Stomach (tissue), 4 donors: ENCODE data around the gene RYR3.

Experiments used
- CTCF ChIP-seq, 7 experiments: fragments of 450-650 bp in 4 of 7; fragments of 200-600 bp in 3 of 7; sonication (generic) in 3 of 7; IDR thresholded peaks; one replicate each; pipeline ENCODE4 v1.5.1; 2016 to 2019; ENCODE audit warnings: antibody characterized with exemption in 7 of 7, control low read depth in 2 of 7, mild to moderate bottlenecking in 1 of 7
- POLR2A ChIP-seq, 4 donors: fragments of 450-650 bp; IDR thresholded peaks; one replicate each; pipeline ENCODE4 v1.6.1; 2016; ENCODE audit warnings: antibody characterized with exemption in 4 of 4, control low read depth in 2 of 4, mild to moderate bottlenecking in 1 of 4, moderate library complexity in 1 of 4
- POLR2AphosphoS5 ChIP-seq, 3 donors: sonication (generic); formaldehyde crosslinking; IDR thresholded peaks; one replicate each; pipeline ENCODE4 v1.6.1; 2016; ENCODE audit warnings: antibody characterized with exemption in 3 of 3

GRCh38 chr15:33810073-33810595, 499.4 kb downstream of the RYR3 start:
- TF ChIP-seq CTCF (IDR thresholded peaks at IDR 0.05) = no peak
- TF ChIP-seq POLR2AphosphoS5 (IDR thresholded peaks at IDR 0.05) = no peak
- no peak for TF ChIP-seq POLR2A (IDR thresholded peaks at IDR 0.05)
